Right lobe of liver (tissue), 4 donors: ENCODE measurements around the gene NAV2.

ENCODE experiments used
- POLR2A ChIP-seq: fragments of 450-650 bp; IDR thresholded peaks from one replicate; pipeline ENCODE4 v1.6.1; 2017; ENCODE audit warnings: antibody characterized with exemption, mild to moderate bottlenecking
- TF ChIP-seq, protein P1 (sequence below), 4 donors: fragments of 200-600 bp in 3 of 4; fragments of 450-650 bp in 1 of 4; IDR thresholded peaks; one replicate each; pipeline versions ENCODE4 v1.5.1 to v1.8.0; 2016 to 2022; ENCODE audit warnings: antibody characterized with exemption in 4 of 4, mild to moderate bottlenecking in 2 of 4
- donor health status: DM: no; HTN: no; CAD: no.
- donor health status: DM: no; HTN: no; CAD: no.
- donor health status: DM: no; HTN: yes; CAD: no.

DNA sequence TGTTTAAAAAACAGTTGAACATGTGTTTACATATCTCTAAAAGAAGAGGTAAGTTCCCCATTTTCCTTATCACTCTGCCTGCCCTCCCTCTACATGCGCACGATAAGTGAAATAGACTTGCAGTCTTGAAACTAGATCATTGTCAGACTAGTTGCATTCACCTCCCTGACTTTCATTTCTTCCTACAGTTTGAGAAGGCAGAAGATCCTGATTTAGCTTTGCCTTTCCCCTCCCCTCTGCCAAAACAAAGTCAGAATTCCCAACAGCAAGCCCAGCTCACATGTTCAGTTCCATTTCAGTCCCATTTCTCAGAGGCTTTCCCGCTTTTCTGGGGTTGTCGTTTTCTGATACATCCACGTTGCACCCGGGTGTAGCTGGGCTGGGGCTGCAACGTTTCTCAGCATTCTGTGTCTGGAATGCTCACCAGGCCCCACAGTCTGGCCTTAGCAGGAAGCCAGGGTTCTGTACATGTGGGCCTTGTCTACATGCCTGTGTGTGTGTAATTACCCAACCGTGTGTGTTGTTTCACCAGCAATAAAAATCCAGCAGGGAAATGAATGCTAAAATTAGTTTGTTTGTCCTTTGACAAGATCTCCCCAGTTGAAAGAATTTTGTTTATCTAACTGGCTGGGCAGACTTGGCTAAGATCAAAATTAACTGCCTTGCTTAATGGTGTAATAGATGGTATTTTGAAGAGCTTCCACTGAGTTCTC is 268.5 kb downstream of the NAV2 start:
- peak; percentile 74 for TF ChIP-seq POLR2A
- TF ChIP-seq, protein P1, sequence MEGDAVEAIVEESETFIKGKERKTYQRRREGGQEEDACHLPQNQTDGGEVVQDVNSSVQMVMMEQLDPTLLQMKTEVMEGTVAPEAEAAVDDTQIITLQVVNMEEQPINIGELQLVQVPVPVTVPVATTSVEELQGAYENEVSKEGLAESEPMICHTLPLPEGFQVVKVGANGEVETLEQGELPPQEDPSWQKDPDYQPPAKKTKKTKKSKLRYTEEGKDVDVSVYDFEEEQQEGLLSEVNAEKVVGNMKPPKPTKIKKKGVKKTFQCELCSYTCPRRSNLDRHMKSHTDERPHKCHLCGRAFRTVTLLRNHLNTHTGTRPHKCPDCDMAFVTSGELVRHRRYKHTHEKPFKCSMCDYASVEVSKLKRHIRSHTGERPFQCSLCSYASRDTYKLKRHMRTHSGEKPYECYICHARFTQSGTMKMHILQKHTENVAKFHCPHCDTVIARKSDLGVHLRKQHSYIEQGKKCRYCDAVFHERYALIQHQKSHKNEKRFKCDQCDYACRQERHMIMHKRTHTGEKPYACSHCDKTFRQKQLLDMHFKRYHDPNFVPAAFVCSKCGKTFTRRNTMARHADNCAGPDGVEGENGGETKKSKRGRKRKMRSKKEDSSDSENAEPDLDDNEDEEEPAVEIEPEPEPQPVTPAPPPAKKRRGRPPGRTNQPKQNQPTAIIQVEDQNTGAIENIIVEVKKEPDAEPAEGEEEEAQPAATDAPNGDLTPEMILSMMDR (IDR thresholded peaks at IDR 0.05): no peak
